ENCODE measurements around the gene TAF6.

TAF6 gene

GRCh38 chr7:100119072-100119969 lies at the start of gene TAF6, which contains the start of gene CNPY4:
Gene TAF6 (minus strand): TSS chr7:100119358. CDS start chr7:100114209, 5,149 bp downstream.
Gene CNPY4 (plus strand): TSS chr7:100119634. CDS start chr7:100119745, 111 bp downstream.
- DNase-seq: peak; percentile 95

- no peak for DNase-seq
Measured at GRCh38 chr7:100167912-100168323, 48.8 kb upstream of the TAF6 start.

DNA sequence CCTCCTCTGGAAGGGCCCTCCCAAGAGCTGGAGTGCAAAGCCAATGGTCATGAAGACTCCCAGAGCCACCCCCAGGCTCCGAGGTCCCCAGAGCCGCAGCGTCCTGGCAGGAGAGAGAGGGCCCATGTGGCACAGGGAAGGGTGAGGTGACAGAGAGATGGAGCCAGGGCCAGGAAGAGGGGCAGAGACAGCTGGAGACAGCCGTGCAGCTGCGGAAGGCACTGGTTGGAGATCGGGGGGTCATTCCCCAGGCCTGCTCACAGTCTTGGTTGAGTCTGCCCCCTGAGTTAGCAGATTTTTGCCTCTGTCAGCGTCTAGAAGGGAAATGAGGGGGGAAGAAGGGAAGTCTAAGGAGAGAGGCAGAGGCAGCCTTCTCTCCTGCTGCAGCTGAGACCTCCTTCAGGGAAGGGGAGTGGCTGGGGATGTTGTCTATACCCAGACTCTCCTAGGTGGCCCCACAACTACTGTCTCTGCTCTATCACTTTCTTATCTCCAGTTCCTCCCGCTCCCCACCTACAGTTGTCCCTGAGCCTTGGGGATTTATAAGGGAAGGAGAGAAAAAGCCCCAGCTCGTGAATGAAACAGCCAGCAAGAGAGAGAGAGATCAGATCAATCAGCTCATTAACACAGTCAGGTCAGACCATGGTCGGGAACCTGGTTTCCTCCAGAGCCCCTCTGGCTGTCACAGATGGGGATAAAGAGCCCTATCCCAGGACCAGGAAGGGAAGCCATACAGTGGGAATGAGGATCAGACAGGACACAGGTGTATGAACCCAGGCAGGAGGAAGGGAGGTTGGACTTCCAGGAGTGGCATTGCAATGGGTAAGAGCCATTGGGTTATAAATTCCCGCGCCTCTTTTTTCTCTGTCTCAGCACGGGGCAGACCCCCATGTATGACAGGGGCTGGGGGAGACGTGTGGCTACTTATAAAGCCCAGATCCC lies 48.1 kb upstream of the TAF6 start:
- no peak for DNase-seq

GRCh38 chr7:100166317-100166940 lies 47.3 kb upstream of the TAF6 start:
- no peak for DNase-seq

GRCh38 chr7:100163871-100164270 lies 44.7 kb upstream of the TAF6 start:
- no peak for DNase-seq

GRCh38 chr7:100163006-100163531 lies 43.9 kb upstream of the TAF6 start:
- no peak for DNase-seq

DNA sequence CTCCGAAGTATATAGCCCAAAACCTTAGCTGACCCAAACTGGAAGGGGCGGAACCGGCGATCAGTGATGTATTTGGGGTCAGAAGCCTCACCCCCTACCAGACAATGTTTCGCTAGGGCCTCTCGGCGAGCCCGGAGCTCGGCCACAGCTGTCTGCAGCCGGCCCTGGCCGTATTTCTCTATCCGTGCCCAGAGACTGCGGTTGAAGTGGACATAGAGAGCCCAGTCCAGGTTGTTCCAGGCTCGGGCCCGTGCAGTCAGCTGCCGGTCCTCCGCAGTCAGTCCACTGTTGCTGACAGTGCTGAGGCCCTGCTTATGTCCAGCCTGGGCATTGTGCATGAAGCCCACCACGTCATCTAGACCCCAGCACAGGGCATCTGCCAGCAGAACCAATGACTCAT lies 40.9 kb upstream of the TAF6 start:
- no peak for DNase-seq

- no peak for DNase-seq
Measured at GRCh38 chr7:100159099-100159623, 40.0 kb upstream of the TAF6 start.

DNA sequence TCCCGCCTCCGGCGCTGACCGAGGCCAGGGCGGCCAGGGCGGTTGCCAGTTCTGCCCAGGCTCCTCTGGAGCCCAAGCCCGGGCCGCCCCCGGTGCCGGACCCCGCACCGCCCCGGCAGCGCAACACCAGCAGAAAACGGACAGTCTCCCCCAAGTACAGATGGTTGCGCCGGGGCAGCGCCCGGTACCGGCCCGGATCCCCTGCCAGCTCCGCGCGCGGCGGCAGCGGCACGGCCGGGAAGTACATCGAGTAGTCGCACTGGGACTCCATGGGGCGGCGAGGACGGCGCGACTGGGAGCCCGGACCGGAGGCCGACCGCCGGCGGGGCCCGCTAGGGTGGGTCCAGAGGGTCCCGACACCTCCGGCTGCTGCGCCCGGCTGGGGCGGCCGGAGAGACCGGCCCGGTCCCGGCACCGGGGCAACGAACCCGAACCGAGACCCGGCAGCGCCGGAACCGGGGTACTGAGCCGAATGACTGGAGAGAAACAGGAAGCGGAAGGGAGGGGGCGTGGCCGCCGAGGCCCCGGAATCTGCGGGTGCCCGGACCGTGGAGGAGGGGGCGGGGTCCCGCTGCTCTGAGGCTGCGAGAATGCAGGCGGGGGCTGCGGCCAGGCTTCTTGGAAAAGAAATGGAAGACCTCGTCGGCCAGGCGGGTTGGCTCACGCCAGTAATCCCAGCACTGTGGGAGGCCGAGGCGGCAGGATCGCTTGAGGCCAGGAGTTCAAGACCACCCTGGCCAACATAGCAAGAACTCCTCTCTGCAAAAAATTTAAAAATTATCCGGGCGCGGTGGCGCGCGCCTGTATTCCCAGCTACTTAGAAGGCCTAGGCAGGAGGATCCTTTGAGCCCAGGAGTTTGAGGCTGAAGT lies 39.3 kb upstream of the TAF6 start, which contains the start of gene TRAPPC14:
TRAPPC14 (minus strand) TSS at position 495 of the 870 bp plus-strand sequence; CDS start at position 271, 224 bp downstream.
- peak; percentile 92 for DNase-seq

- DNase-seq: no peak
Measured at GRCh38 chr7:100157334-100158228, 38.4 kb upstream of the TAF6 start.

DNA sequence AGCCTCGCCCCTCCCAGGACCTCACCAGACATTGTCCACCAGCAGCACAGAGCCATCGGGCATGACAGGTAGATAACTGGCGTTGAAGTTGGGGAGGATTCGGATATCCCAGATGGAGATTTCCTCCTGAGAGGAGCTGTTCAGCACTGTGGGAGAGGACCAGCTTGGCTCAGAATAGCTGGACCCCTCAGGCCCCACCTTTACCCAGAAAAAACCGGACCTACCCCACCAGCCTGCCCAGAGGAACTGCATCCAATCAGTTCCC lies 37.8 kb upstream of the TAF6 start:
- no peak for DNase-seq

DNA sequence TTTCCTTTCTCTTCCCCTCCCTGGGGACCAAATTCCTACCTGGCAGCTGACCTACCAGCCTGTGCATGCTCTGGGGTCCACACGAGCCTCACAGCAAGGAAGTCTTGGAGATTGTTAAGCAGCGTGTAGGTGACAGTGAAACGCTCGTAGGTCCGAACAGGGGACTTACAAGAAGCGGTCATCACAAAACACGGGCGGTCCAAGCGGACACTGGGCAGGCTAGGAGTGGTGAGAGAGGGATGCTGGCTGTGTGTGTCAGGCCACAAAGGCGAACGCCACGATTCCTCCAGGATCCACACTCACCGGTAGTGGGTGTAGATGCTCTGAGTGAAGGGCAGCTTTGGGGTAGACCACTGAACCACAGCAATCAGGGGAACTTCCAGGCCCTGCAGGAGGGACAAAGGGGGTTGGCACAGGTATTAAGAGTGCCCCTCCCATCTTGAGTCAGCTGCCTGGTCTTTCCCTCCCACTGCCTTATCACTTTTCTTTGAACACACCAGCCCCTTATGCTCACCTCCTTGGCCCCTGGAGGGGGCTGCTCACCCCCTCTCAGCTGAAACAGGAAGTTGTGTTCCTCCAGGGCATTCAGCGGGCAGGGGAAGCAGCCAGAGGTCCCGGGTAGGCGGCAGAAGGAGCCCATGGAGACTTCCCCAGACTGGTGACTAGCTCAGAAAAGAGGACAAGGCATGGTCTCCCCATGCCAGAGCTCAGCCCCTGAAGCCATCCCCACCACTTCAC lies 37.3 kb upstream of the TAF6 start:
- DNase-seq: no peak

GRCh38 chr7:100155553-100156317 lies 36.6 kb upstream of the TAF6 start:
- DNase-seq: no peak

GRCh38 chr7:100154651-100155491 lies 35.7 kb upstream of the TAF6 start:
- no peak for DNase-seq

DNA sequence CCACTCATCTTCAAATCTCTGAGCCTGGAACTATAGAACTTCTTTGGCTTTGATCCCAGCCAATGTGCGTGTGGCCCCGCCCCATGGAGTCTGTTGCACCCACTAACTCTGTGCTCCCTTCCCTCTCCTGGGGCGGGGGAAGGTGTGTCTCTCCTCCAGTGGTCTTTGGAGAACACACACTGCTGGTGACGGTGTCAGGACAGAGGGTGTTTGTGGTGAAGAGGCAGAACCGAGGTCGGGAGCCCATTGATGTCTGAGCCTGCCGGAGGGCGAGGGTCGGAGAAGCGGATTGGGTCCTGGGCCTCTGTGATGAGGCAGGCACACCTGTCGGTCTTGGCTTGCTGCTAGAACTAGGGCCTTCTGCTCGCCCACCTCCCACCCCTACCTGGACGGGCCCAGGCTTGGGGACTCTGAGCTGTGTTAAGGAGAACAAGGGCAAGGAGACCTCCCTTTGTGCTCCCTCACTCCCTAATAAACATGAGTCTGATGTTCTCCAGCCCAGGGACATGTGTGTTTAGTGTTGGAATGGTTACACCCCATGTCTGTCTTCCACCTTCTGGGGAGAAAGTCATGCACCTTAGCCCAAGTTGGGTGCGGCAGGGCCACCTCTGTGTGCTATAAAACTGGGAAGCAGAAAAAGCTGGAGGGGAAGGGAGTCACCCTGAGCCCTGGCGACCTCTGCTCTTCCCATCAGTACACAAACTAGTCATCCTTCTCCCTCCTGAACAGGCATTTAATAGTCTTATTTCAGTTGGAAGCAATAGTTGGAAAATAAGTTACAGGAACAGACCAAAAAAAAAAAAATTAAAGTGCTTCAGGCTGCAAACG lies 34.8 kb upstream of the TAF6 start:
- no peak for DNase-seq

GRCh38 chr7:100152937-100153666 lies 33.9 kb upstream of the TAF6 start:
- DNase-seq: no peak

Data from activated gamma-delta T cell treated with Interleukin-2 at 50 U/mL for 16 hours (primary cell).